ENCODE data around the gene RYR1.
"Not testable (repeated sequence)": the region's sequence is repeated elsewhere in the genome, so short reads cannot be mapped to it uniquely, and the experiment has no call there.

Gene RYR1

GRCh38 chr19:38395381-38396114 lies 37.9 kb upstream of the RYR1 start:
- no peak for DNase-seq
- in situ Hi-C loops (cut with HindIII; ENCODE audit: low pct_ligation_motif_present, low pct_unique_long_range_greater_than_20kb, low sequenced_read_pairs) = no loop called here

GRCh38 chr19:38399081-38399480 lies 34.4 kb upstream of the RYR1 start:
- no peak for DNase-seq
- in situ Hi-C loops (cut with HindIII; ENCODE audit: low pct_ligation_motif_present, low pct_unique_long_range_greater_than_20kb, low sequenced_read_pairs) = no loop called here

GRCh38 chr19:38399537-38399936 lies 34.0 kb upstream of the RYR1 start:
- no peak for DNase-seq
- in situ Hi-C loops (cut with HindIII; ENCODE audit: low pct_ligation_motif_present, low pct_unique_long_range_greater_than_20kb, low sequenced_read_pairs) = no loop called here

GRCh38 chr19:38400361-38400760 lies 33.1 kb upstream of the RYR1 start:
- DNase-seq = no peak

GRCh38 chr19:38401148-38401547 lies 32.3 kb upstream of the RYR1 start:
- in situ Hi-C loops (cut with HindIII; ENCODE audit: low pct_ligation_motif_present, low pct_unique_long_range_greater_than_20kb, low sequenced_read_pairs) = no loop called here
- DNase-seq = no peak

More at GRCh38 chr19:38400361-38400760, 33.1 kb upstream of the RYR1 start:
- in situ Hi-C loops (cut with HindIII; ENCODE audit: low pct_ligation_motif_present, low pct_unique_long_range_greater_than_20kb, low sequenced_read_pairs) = no loop called here

- no peak for DNase-seq
- in situ Hi-C loops (cut with HindIII; ENCODE audit: low pct_ligation_motif_present, low pct_unique_long_range_greater_than_20kb, low sequenced_read_pairs) = no loop called here
Measured at GRCh38 chr19:38402623-38402966, 30.9 kb upstream of the RYR1 start.

GRCh38 chr19:38402967-38403674 lies 30.4 kb upstream of the RYR1 start, which contains the start of gene FAM98C:
TSS of gene FAM98C (plus strand) at chr19:38403093. CDS start at chr19:38403154, 61 bp downstream.
- peak; percentile 92 for DNase-seq
- in situ Hi-C loops (cut with HindIII; ENCODE audit: low pct_ligation_motif_present, low pct_unique_long_range_greater_than_20kb, low sequenced_read_pairs) = no loop called here

GRCh38 chr19:38404858-38405257 lies 28.6 kb upstream of the RYR1 start:
- in situ Hi-C loops (cut with HindIII; ENCODE audit: low pct_ligation_motif_present, low pct_unique_long_range_greater_than_20kb, low sequenced_read_pairs) = no loop called here
- DNase-seq = no peak

GRCh38 chr19:38405276-38405675 lies 28.2 kb upstream of the RYR1 start:
- no peak for DNase-seq
- in situ Hi-C loops (cut with HindIII; ENCODE audit: low pct_ligation_motif_present, low pct_unique_long_range_greater_than_20kb, low sequenced_read_pairs) = no loop called here

GRCh38 chr19:38409631-38410133 lies 23.8 kb upstream of the RYR1 start:
- DNase-seq = no peak
- in situ Hi-C loops (cut with HindIII; ENCODE audit: low pct_ligation_motif_present, low pct_unique_long_range_greater_than_20kb, low sequenced_read_pairs) = no loop called here

GRCh38 chr19:38410407-38410806 lies 23.1 kb upstream of the RYR1 start:
- in situ Hi-C loops (cut with HindIII; ENCODE audit: low pct_ligation_motif_present, low pct_unique_long_range_greater_than_20kb, low sequenced_read_pairs); DNase-seq: not testable (repeated sequence)

GRCh38 chr19:38411041-38411712 lies 22.3 kb upstream of the RYR1 start:
- DNase-seq = no peak
- in situ Hi-C loops (cut with HindIII; ENCODE audit: low pct_ligation_motif_present, low pct_unique_long_range_greater_than_20kb, low sequenced_read_pairs) = no loop called here

GRCh38 chr19:38411898-38412297 lies 21.6 kb upstream of the RYR1 start:
- DNase-seq; in situ Hi-C loops (cut with HindIII; ENCODE audit: low pct_ligation_motif_present, low pct_unique_long_range_greater_than_20kb, low sequenced_read_pairs): not testable (repeated sequence)

- no peak for DNase-seq
- in situ Hi-C loops (cut with HindIII; ENCODE audit: low pct_ligation_motif_present, low pct_unique_long_range_greater_than_20kb, low sequenced_read_pairs) = no loop called here
Measured at GRCh38 chr19:38412491-38412890, 21.0 kb upstream of the RYR1 start.

GRCh38 chr19:38412961-38413360 lies 20.5 kb upstream of the RYR1 start:
- DNase-seq = no peak
- in situ Hi-C loops (cut with HindIII; ENCODE audit: low pct_ligation_motif_present, low pct_unique_long_range_greater_than_20kb, low sequenced_read_pairs) = no loop called here

- DNase-seq = no peak
- in situ Hi-C loops (cut with HindIII; ENCODE audit: low pct_ligation_motif_present, low pct_unique_long_range_greater_than_20kb, low sequenced_read_pairs) = no loop called here
Measured at GRCh38 chr19:38413416-38413815, 20.1 kb upstream of the RYR1 start.

- in situ Hi-C loops (cut with HindIII; ENCODE audit: low pct_ligation_motif_present, low pct_unique_long_range_greater_than_20kb, low sequenced_read_pairs) = no loop called here
- no peak for DNase-seq
Measured at GRCh38 chr19:38417146-38417543, 16.3 kb upstream of the RYR1 start.

- in situ Hi-C loops (cut with HindIII; ENCODE audit: low pct_ligation_motif_present, low pct_unique_long_range_greater_than_20kb, low sequenced_read_pairs) = no loop called here
Measured at GRCh38 chr19:38417544-38418506, 15.7 kb upstream of the RYR1 start.

More at GRCh38 chr19:38417544-38418506, 15.7 kb upstream of the RYR1 start:
- peak; percentile 28 for DNase-seq
